ENCODE measurements around the gene NEUROD4.

Gene NEUROD4

DNA sequence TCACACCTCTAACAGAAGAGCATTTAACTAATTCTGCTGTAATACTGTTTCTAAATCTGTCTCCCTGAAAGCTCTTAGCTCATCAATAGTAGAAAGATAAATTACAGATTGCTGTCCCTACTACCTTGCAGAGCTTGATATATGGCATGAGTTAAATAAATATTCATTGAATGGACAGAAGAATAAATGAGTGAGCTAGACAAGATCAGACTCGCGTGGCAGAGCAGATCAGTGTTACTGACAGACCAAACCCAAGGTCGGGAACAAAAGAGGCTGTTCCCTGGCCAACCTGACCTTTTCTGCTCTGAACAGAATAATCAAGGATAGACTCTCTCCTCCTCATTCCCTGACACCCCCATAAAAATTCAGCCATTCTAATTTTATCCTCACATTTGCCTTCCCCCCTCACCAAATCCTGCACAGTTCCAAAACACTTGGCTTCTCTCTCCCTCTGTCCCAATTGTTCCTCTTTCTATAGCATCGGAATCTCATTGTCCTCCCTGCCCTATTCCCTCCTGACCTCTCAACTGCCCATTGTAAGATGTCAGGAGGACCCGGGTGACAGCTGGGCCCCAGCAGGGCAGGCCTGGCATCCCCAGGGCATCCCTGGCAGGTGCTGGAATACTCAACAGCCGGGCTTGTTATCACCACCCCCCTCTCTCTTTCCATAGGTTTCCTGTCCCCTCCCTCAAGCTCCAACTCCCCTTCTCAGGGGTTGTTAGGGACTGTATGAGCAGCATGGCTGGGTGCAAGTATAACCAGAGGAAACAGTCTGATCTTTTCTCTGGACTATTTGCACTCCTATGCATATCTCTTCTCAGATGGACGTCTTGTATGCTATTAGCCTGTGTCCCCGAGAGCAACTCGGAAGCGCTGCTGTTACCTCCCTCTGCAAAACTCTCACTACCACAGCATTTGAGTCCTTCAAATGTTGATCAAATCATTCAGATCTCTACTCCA is 19.9 kb downstream of the NEUROD4 start:
- Histone ChIP-seq H3K4me3 (ENCODE audit: low read depth, low read length) (no peak overlapping the region), H3K79me2 (ENCODE audit: control insufficient read depth, insufficient read depth, low read length, unreplicated experiment) (no peaks in the 10 kb centered on the region), H3K27me3 (ENCODE audit: insufficient read depth, low read length) (peaks cover 66% of the 10 kb centered on the region), H3K36me3 (ENCODE audit: insufficient read depth, low read length) (no peaks in the 10 kb centered on the region), H3K4me1 (ENCODE audit: control insufficient read depth, insufficient read depth, low read length, unreplicated experiment) (no peaks in the 10 kb centered on the region), H2AFZ (ENCODE audit: low read length, unreplicated experiment) (no peak overlapping the region), H3K27ac (ENCODE audit: low read depth, low read length) (no peak overlapping the region)

DNA sequence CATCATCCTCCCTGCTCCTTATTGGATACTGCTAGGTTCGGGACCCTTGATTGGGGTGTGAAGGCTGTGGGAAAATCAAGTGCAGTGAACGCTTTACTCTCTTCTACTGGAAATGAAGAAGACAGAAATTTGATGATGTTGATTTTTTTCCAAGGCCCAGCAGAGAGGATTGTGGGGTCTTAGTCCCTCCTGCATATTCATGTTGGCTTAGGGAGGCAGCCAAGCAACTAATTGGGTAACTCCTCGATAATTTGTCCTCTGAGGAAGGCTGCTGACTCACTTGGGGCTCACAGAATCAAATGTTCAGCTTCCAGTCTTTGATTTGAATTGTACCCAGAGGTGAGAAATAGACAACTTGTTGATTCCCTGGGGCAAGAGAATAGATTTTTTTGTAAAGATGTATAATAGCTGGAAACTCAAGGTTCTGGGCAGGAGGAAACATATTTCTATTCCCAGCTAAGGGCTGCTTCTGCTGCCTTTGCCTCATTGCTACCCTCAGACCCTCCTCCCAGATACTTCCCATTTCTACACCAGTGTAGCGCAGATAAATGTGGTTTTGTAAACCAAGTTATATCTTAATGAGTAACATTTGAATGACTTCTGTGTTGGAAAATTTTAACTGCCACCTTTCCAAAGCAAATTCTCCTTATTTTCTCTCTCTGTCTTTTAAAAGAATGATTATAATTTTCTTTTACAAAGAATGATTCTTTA is 21.7 kb downstream of the NEUROD4 start:
- H3K27me3 ChIP-seq (ENCODE audit: insufficient read depth, low read length): peaks cover 62% of the 10 kb centered on the region
- H2AFZ ChIP-seq (ENCODE audit: low read length, unreplicated experiment): no peak overlapping the region
- H3K27ac ChIP-seq (ENCODE audit: low read depth, low read length): no peak overlapping the region
- no peaks in the 10 kb centered on the region for H3K79me2 ChIP-seq (ENCODE audit: control insufficient read depth, insufficient read depth, low read length, unreplicated experiment)
- H3K4me3 ChIP-seq (ENCODE audit: low read depth, low read length): no peak overlapping the region
- H3K4me1 ChIP-seq (ENCODE audit: control insufficient read depth, insufficient read depth, low read length, unreplicated experiment): no peaks in the 10 kb centered on the region
- no peaks in the 10 kb centered on the region for H3K36me3 ChIP-seq (ENCODE audit: insufficient read depth, low read length)

DNA sequence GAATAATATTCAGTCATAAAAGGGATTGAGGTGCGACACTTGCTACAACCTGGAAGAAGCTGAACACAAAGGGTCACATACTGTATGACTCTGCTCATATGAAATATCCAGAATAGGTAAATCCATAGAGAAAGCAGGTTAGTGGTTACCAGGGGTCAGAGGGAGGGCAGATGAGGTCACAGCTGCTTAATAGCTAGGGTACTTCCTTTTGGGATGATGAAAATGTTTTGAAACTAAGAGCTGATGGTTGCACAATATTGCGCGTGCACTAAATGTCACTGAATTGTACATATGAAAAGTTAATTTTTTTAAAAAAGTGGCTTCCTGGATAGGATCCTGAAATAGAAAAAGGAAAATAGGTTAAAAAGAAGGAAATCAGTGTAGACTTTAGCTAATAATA is 23.8 kb downstream of the NEUROD4 start:
- no peak overlapping the region for H3K4me3 ChIP-seq (ENCODE audit: low read depth, low read length)
- no peak overlapping the region for H2AFZ ChIP-seq (ENCODE audit: low read length, unreplicated experiment)
- H3K79me2 ChIP-seq (ENCODE audit: control insufficient read depth, insufficient read depth, low read length, unreplicated experiment): no peaks in the 10 kb centered on the region
- no peaks in the 10 kb centered on the region for H3K4me1 ChIP-seq (ENCODE audit: control insufficient read depth, insufficient read depth, low read length, unreplicated experiment)
- H3K36me3 ChIP-seq (ENCODE audit: insufficient read depth, low read length): no peaks in the 10 kb centered on the region
- peaks cover 54% of the 10 kb centered on the region for H3K27me3 ChIP-seq (ENCODE audit: insufficient read depth, low read length)
- no peak overlapping the region for H3K27ac ChIP-seq (ENCODE audit: low read depth, low read length)

- H3K27me3 ChIP-seq (ENCODE audit: insufficient read depth, low read length): peaks cover 48% of the 10 kb centered on the region
- H3K79me2 ChIP-seq (ENCODE audit: control insufficient read depth, insufficient read depth, low read length, unreplicated experiment): no peaks in the 10 kb centered on the region
- H3K4me1 ChIP-seq (ENCODE audit: control insufficient read depth, insufficient read depth, low read length, unreplicated experiment): no peaks in the 10 kb centered on the region
- no peaks in the 10 kb centered on the region for H3K36me3 ChIP-seq (ENCODE audit: insufficient read depth, low read length)
- no peak overlapping the region for H3K27ac ChIP-seq (ENCODE audit: low read depth, low read length)
- H2AFZ ChIP-seq (ENCODE audit: low read length, unreplicated experiment): no peak overlapping the region
- H3K4me3 ChIP-seq (ENCODE audit: low read depth, low read length): no peak overlapping the region
These were observed 24.4 kb downstream of the NEUROD4 start for GRCh38 chr12:55044135-55044534.

DNA sequence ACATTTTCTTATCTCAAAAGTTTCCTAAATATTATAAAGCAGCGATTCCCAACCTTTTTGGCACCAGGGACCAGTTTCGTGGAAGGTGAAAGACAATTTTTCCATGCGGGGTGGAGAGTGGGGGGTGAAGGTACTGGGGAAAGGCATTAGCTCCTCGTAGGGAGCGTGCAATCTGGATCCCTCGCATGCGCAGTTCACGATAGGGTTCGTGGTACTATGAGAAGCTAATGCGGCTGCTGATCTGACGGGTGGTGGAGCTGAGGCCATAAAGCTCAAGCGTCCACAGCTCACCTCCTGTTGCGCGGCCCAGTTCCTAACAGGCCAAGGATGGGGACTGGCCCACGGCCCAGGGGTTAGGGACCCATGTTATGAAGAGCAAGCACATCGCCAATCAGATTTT is 29.9 kb downstream of the NEUROD4 start:
- Histone ChIP-seq H3K27me3 (ENCODE audit: insufficient read depth, low read length) (peaks cover 26% of the 10 kb centered on the region), H3K36me3 (ENCODE audit: insufficient read depth, low read length) (no peaks in the 10 kb centered on the region), H3K27ac (ENCODE audit: low read depth, low read length) (no peak overlapping the region), H3K79me2 (ENCODE audit: control insufficient read depth, insufficient read depth, low read length, unreplicated experiment) (no peaks in the 10 kb centered on the region), H3K4me1 (ENCODE audit: control insufficient read depth, insufficient read depth, low read length, unreplicated experiment) (no peaks in the 10 kb centered on the region), H2AFZ (ENCODE audit: low read length, unreplicated experiment) (no peak overlapping the region), H3K4me3 (ENCODE audit: low read depth, low read length) (no peak overlapping the region)

- no peaks in the 10 kb centered on the region for H3K36me3 ChIP-seq (ENCODE audit: insufficient read depth, low read length)
- H3K4me1 ChIP-seq (ENCODE audit: control insufficient read depth, insufficient read depth, low read length, unreplicated experiment): no peaks in the 10 kb centered on the region
These were observed 31.6 kb downstream of the NEUROD4 start for GRCh38 chr12:55051197-55051947.

DNA sequence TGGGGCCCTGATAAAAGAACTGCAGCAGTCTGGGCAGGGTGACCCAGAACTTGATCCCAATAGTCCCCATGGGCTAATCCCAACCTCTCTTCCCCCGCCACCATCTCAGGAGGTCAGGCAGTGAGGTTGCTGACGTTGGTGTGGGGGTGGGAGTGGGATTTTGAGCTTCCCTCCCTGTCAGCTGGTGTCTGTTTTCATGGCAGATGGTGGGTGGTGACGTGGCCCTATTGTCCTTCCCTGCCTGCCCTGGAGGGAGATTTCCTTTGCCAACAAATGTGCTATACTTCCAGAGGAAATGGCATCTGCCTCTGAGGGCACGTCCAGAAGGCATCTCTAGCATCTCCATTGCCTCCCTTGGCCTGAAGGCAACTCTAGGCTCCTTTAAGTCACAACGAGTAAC is 37.7 kb downstream of the NEUROD4 start:
- no peak overlapping the region for H3K27ac ChIP-seq (ENCODE audit: low read depth, low read length)
- H2AFZ ChIP-seq (ENCODE audit: low read length, unreplicated experiment): no peak overlapping the region
- no peaks in the 10 kb centered on the region for H3K36me3 ChIP-seq (ENCODE audit: insufficient read depth, low read length)
- H3K4me3 ChIP-seq (ENCODE audit: low read depth, low read length): no peak overlapping the region
- no peaks in the 10 kb centered on the region for H3K79me2 ChIP-seq (ENCODE audit: control insufficient read depth, insufficient read depth, low read length, unreplicated experiment)
- H3K4me1 ChIP-seq (ENCODE audit: control insufficient read depth, insufficient read depth, low read length, unreplicated experiment): no peaks in the 10 kb centered on the region
- peaks cover 56% of the 10 kb centered on the region for H3K27me3 ChIP-seq (ENCODE audit: insufficient read depth, low read length)

More at GRCh38 chr12:55051197-55051947, 31.6 kb downstream of the NEUROD4 start:
- Histone ChIP-seq H3K27ac (ENCODE audit: low read depth, low read length) (no peak overlapping the region), H3K79me2 (ENCODE audit: control insufficient read depth, insufficient read depth, low read length, unreplicated experiment) (no peaks in the 10 kb centered on the region), H3K27me3 (ENCODE audit: insufficient read depth, low read length) (peaks cover 25% of the 10 kb centered on the region), H3K4me3 (ENCODE audit: low read depth, low read length) (no peak overlapping the region), H2AFZ (ENCODE audit: low read length, unreplicated experiment) (no peak overlapping the region)

DNA sequence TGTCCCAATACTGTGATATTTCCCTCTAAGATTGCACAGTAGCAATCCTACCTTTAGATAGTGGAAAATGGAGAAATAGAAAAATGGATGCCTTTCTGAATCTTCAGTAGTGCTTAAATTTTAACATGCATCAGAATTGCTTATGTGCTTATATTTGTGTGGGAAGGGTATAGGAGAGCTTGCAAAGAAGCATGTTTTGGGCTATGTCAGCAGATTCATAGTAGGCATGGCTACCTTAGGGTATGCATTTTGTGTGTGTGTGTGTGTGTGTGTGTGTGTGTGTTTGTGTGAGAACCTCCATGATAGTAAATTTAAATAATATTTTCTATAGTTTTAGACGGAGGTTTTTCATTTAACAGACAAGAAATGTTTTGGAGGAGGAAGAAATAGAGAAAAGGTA is 38.3 kb downstream of the NEUROD4 start:
- peaks cover 61% of the 10 kb centered on the region for H3K27me3 ChIP-seq (ENCODE audit: insufficient read depth, low read length)
- H3K4me1 ChIP-seq (ENCODE audit: control insufficient read depth, insufficient read depth, low read length, unreplicated experiment): no peaks in the 10 kb centered on the region
- H2AFZ ChIP-seq (ENCODE audit: low read length, unreplicated experiment): no peak overlapping the region

GRCh38 chr12:55058776-55059175 is 39.0 kb downstream of the NEUROD4 start:
- H3K4me1 ChIP-seq (ENCODE audit: control insufficient read depth, insufficient read depth, low read length, unreplicated experiment): no peaks in the 10 kb centered on the region
- H2AFZ ChIP-seq (ENCODE audit: low read length, unreplicated experiment): no peak overlapping the region
- no peak overlapping the region for H3K4me3 ChIP-seq (ENCODE audit: low read depth, low read length)
- H3K27me3 ChIP-seq (ENCODE audit: insufficient read depth, low read length): peaks cover 67% of the 10 kb centered on the region
- H3K27ac ChIP-seq (ENCODE audit: low read depth, low read length): no peak overlapping the region
- H3K79me2 ChIP-seq (ENCODE audit: control insufficient read depth, insufficient read depth, low read length, unreplicated experiment): no peaks in the 10 kb centered on the region
- H3K36me3 ChIP-seq (ENCODE audit: insufficient read depth, low read length): no peaks in the 10 kb centered on the region

More for the DNA sequence above, 38.3 kb downstream of the NEUROD4 start:
- Histone ChIP-seq H3K79me2 (ENCODE audit: control insufficient read depth, insufficient read depth, low read length, unreplicated experiment) (no peaks in the 10 kb centered on the region), H3K36me3 (ENCODE audit: insufficient read depth, low read length) (no peaks in the 10 kb centered on the region), H3K27ac (ENCODE audit: low read depth, low read length) (no peak overlapping the region), H3K4me3 (ENCODE audit: low read depth, low read length) (no peak overlapping the region)

- no peak overlapping the region for H3K4me3 ChIP-seq (ENCODE audit: low read depth, low read length)
- H2AFZ ChIP-seq (ENCODE audit: low read length, unreplicated experiment): no peak overlapping the region
- H3K27me3 ChIP-seq (ENCODE audit: insufficient read depth, low read length): peaks cover 74% of the 10 kb centered on the region
- no peaks in the 10 kb centered on the region for H3K4me1 ChIP-seq (ENCODE audit: control insufficient read depth, insufficient read depth, low read length, unreplicated experiment)
- no peaks in the 10 kb centered on the region for H3K79me2 ChIP-seq (ENCODE audit: control insufficient read depth, insufficient read depth, low read length, unreplicated experiment)
- no peak overlapping the region for H3K27ac ChIP-seq (ENCODE audit: low read depth, low read length)
- H3K36me3 ChIP-seq (ENCODE audit: insufficient read depth, low read length): no peaks in the 10 kb centered on the region
These were observed 40.7 kb downstream of the NEUROD4 start for GRCh38 chr12:55060470-55060869.

All from ACC112 (cell line).